Measurements from ENCODE around the gene NDUFB4.
"Not testable (repeated sequence)": the region's sequence is repeated elsewhere in the genome, so short reads cannot be mapped to it uniquely, and the experiment has no call there.

Gene NDUFB4

DNA sequence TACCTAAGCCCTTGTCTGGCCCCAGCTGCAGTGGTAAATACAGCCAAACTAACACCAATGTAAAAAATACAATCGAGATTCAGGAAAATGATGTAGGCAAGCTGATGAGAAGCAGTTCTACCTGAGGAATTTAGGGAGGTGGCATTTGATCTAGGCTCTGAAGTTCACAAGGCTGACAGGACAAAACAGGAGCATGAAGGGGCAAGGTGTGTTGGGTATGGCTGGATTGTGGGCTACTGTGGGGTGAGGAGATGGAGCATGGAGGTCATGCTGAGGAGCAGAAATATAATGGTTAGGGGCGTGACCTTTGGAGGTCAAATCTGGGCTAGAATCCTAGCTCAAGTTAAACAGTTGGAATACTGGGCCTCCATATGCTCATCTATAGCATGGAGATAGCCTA is 6.5 kb downstream of the NDUFB4 start:
- Mint-ChIP-seq H3K4me3 (no peak overlapping the region), H3K9me3 (no peaks in the 10 kb centered on the region), H3K27ac (peak overlapping the region; percentile 10), H3K27me3 (no peaks in the 10 kb centered on the region), H3K4me1 (no peaks in the 10 kb centered on the region), H3K36me3 (peaks cover 12 to 20% of the 10 kb centered on the region in 2 donors)
- no peak for ATAC-seq (replicated peaks)
- no peak for DNase-seq

DNA sequence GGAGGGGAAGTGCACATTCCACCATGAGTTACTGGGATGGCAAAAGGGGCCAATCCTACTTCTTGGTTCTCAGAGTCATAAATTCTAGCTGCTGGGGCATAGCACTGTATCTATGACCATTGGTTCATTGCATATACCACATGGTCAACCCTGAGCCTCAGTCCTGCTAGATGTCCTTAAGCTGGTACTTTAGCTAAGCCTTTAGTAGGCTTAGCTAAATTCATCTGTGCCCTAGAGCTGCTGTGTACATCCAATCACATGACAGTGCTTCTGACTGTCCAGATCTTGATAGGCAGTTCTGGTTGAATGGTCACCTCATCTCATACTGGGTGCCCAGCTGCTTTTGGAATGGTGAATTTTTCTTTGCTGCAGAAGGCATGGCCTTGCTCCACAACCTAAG is 8.2 kb downstream of the NDUFB4 start:
- Mint-ChIP-seq H3K27ac (no peak overlapping the region), H3K36me3 (peaks cover 12 to 20% of the 10 kb centered on the region in 2 donors), H3K4me3 (no peak overlapping the region), H3K4me1 (no peaks in the 10 kb centered on the region), H3K9me3 (no peaks in the 10 kb centered on the region), H3K27me3 (peaks cover 0 to under 1% of the 10 kb centered on the region in 2 donors)
- ATAC-seq (replicated peaks) (no peak), DNase-seq (no peak)

DNA sequence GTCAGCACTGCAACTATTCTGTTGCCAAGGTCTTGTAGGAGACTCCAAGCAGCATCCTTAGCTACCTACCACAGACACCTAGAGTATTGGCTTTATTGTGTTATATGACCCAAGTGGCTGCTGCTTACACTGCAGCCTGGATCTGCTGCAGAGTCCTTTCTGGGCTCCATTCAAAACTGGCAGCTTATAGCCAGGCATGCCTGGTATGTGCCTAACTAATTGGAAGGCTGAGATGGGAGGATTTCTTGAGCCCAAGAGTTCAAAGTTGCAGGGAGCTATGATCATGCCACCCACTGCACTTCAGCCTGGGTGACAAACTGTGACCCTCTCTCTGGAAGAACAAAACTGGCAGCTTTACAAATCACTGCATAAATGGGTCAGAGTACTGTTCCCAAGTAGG is 8.6 kb downstream of the NDUFB4 start:
- no peak for DNase-seq
- Mint-ChIP-seq H3K27me3 (peaks cover 4 to 5% of the 10 kb centered on the region in 2 donors), H3K27ac (no peak overlapping the region), H3K4me1 (no peaks in the 10 kb centered on the region), H3K9me3 (peaks cover 0 to 2% of the 10 kb centered on the region in 2 donors), H3K4me3 (no peak overlapping the region), H3K36me3 (peaks cover 12 to 20% of the 10 kb centered on the region in 2 donors)
- ATAC-seq (replicated peaks): no peak

DNA sequence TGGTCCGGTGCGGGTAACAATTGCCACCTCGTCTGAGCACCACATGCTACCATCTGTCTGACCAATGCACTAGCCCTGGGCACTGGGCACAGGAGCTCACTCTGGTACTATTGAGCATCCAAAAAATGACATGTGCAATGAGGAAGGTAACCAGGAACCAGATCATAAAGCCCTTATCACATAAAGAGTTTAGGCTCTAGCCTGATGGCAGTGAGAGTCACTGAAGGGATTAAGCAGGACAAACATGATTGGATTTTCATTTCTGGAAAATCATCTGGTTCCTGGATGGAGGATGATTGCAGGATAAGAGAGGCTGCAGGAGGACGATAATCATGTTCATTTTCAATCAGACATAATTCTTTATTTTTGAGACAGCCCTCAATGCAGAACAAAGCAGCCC is 12.4 kb downstream of the NDUFB4 start:
- ATAC-seq (replicated peaks): no peak
- H3K4me3 Mint-ChIP-seq: no peak overlapping the region
- no peak for DNase-seq
- peaks cover 9 to 23% of the 10 kb centered on the region in 2 donors for H3K27me3 Mint-ChIP-seq
- no peaks in the 10 kb centered on the region for H3K4me1 Mint-ChIP-seq
- no peak overlapping the region for H3K27ac Mint-ChIP-seq
- H3K36me3 Mint-ChIP-seq: no peaks in the 10 kb centered on the region
- peaks cover 2 to 3% of the 10 kb centered on the region in 2 donors for H3K9me3 Mint-ChIP-seq

DNA sequence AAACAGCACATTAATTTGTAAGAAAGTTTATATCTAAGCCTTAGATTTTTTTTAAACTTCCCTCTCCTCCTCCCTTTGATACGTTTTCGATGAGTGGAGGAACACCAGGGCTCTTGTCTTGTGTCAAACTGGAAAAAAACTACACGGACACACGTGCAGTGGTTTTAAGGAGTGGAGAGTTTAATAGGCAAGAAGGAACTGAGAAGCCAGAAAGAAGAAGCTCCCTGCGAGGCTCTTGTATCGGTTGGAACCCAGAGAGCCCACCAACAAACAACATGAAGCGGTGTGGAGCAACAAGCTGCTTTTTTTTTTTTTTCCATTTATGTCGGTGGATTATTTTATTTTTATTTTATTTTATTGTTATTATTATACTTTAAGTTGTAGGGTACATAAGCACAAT is 18.6 kb downstream of the NDUFB4 start:
- Mint-ChIP-seq H3K27ac (no peak overlapping the region), H3K9me3 (peaks cover 0 to 3% of the 10 kb centered on the region in 2 donors), H3K4me1 (no peaks in the 10 kb centered on the region), H3K36me3 (no peaks in the 10 kb centered on the region), H3K4me3 (no peak overlapping the region), H3K27me3 (peaks cover 14 to 28% of the 10 kb centered on the region in 2 donors)
- no peak for DNase-seq
- no peak for ATAC-seq (replicated peaks)

DNA sequence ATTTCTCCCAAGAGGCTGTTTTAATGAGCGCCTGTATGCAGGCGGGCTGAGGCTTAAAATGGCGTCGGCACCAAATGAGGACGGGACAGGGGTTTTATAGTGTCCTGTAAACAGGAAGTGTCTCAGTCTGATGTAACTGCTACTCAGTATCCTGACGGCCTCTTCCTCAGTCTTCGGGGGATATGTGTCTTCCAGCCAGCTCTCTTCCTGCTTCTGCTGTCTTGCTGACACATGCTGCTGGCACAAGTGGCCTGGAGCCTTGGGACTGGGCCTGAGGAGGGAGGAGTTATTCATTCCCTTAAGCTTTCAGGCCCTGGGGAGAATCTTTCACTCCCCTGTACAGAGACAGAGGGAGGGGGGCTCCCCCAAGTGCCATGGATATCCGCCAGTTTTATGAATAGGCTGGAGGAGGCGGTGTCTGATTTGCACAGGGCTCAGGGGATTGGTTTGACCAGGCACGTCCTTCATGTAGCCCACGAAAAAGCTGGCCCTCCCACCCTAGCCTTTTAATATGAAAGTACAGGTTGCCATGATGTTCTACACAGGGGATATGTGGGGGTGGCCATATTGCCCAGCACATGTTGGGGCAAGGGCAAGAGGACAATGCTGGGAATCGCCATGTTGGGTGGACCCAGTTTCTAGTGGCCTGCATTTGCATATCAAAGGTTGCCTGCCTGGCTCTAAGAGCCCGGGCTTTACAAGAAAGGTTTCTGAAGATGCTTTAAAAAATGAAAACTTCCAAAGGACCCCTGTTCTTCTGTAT is 19.9 kb downstream of the NDUFB4 start:
- H3K4me3 Mint-ChIP-seq: no peak overlapping the region
- no peaks in the 10 kb centered on the region for H3K4me1 Mint-ChIP-seq
- peaks cover 9 to 18% of the 10 kb centered on the region in 2 donors for H3K27me3 Mint-ChIP-seq
- ATAC-seq (replicated peaks): no peak
- H3K9me3 Mint-ChIP-seq: no peaks in the 10 kb centered on the region
- no peak overlapping the region for H3K27ac Mint-ChIP-seq
- DNase-seq: no peak
- no peaks in the 10 kb centered on the region for H3K36me3 Mint-ChIP-seq

DNA sequence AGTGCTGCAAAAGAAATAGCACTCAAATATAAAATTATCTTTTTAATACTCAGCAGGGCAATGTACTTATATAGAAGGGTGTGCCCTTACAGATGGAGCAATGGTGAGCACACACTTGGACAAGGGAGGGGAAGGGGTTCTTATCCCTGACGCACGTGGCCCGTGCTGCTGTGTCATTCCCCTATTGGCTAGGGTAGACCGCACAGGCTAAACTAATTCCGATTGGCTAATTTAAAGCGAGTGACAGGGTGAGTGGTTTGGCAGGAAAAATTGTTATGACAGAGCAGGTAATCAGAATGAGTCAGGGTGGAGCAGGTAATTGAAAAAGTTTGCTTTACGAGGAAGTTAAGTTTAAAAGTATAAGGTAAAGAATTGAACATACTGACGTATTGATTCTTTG is 20.6 kb downstream of the NDUFB4 start:
- H3K27ac Mint-ChIP-seq; H3K36me3 Mint-ChIP-seq; ATAC-seq (replicated peaks): not testable (repeated sequence)

DNA sequence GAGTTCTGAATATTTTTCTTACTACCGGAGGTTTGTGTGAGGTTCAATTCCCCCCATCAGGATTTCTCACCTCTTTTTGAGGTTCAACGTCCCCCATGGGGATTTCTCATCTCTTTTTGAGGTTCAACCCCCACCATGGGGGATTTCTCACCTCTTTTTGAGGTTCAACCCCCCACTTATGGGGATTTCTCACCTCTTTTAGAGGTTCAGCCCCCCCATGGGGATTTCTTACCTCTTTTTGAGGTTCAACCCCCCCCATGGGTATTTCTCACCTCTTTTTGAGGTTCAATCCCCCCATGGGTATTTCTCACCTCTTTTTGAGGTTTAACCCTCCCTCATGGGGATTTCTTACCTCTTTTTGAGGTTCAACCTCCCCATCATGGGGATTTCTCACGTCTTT is 26.3 kb downstream of the NDUFB4 start:
- ATAC-seq (replicated peaks) (no peak), DNase-seq (no peak)
- no peaks in the 10 kb centered on the region for H3K4me1 Mint-ChIP-seq
- H3K4me3 Mint-ChIP-seq: no peak overlapping the region
- peaks cover 23 to 30% of the 10 kb centered on the region in 2 donors for H3K9me3 Mint-ChIP-seq
- H3K36me3 Mint-ChIP-seq: peaks cover 2 to 11% of the 10 kb centered on the region in 2 donors
- H3K27me3 Mint-ChIP-seq: peaks cover 15 to 21% of the 10 kb centered on the region in 2 donors
- no peak overlapping the region for H3K27ac Mint-ChIP-seq

More for the DNA sequence above, 20.6 kb downstream of the NDUFB4 start:
- H3K9me3 Mint-ChIP-seq, H3K4me3 Mint-ChIP-seq, DNase-seq, H3K4me1 Mint-ChIP-seq: not testable (repeated sequence)
- peaks cover 12 to 20% of the 10 kb centered on the region in 2 donors for H3K27me3 Mint-ChIP-seq

DNA sequence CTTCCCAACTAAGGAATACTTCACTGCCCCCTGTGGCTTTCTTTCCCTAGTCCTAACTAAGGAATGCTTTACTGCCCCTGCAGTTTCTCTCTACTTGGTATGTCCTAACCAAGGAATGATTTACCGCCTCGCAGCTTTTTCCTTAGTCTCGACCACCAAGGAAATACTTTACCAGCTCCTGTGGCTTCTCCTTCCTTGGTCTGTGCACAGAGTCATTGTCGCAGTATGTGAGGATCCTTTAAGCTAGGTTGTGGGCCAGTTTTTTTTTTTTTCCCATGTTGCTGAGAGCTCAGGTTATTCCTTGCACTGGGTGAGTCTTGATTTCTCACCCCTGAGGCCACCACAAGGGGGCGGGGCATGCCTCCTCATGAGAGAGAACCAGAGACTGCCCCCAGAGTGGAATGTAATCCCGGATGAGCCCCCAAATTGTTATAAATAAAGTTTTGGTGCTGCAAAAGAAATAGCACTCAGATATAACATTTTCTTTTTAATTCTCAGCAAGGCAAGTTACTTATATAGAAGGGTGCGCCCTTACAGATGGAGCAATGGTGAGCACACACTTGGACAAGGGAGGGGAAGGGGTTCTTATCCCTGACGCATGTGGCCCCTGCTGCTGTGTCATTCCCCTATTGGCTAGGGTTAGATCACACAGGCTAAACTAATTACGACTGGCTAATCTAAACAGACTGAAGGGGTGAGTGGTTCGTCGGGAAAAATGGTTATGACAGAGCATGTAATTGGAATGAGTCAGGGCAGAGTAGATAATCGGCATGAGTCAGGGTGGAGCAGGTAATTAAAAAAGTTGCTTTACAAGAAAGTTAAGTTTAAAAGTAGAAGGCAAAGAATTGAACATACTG is 27.0 kb downstream of the NDUFB4 start:
- Mint-ChIP-seq H3K4me3 (no peak overlapping the region), H3K9me3 (peaks cover 23 to 30% of the 10 kb centered on the region in 2 donors), H3K27me3 (peaks cover 15 to 21% of the 10 kb centered on the region in 2 donors), H3K36me3 (peaks cover 2 to 11% of the 10 kb centered on the region in 2 donors), H3K4me1 (no peaks in the 10 kb centered on the region), H3K27ac (peak overlapping the region; percentile 16)
- ATAC-seq (replicated peaks) (no peak), DNase-seq (no peak)

DNA sequence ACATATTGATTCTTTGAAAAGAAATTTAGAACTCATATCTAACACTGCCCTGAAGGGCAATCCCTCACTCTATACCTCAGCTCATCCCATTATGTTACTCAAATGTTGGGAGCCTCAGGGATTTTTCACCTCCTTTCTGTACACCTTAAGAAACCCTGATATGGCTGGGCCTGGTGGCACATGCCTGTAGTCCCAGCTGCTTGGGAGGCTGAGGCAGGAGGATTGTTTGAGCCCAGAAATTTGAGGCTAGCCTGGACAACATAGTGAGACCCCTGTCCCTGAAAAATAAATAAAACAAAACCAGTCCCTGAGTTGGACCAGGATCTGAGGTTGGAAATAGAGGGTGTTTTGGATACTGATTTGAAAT is 27.6 kb downstream of the NDUFB4 start:
- Mint-ChIP-seq H3K4me3 (no peak overlapping the region), H3K27ac (no peak overlapping the region), H3K9me3 (peaks cover 23 to 30% of the 10 kb centered on the region in 2 donors), H3K27me3 (peaks cover 15 to 19% of the 10 kb centered on the region in 2 donors), H3K4me1 (no peaks in the 10 kb centered on the region), H3K36me3 (peaks cover 2 to 11% of the 10 kb centered on the region in 2 donors)
- no peak for DNase-seq
- no peak for ATAC-seq (replicated peaks)

DNA sequence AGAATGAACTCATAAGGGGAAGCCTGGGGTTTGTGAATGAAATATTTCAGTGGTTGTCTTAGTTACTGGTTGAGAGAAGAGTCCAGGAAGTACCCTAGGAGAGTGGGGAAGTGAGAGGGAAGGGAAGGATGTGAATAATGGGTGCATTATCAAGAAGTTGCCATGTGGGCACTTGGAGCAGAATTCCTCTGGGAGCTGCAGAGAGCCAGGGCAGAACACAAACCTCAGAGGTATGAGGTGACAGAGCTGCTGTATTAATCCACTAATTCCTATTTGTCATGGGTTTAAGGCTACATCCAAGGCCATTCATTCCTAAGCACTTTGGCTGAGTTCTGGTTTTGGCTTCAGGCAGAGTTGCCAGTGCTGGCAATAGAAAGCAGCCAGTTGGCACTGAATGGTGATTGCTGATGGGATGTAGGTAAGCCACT is 29.0 kb downstream of the NDUFB4 start:
- peaks cover 19 to 24% of the 10 kb centered on the region in 2 donors for H3K27me3 Mint-ChIP-seq
- no peak overlapping the region for H3K27ac Mint-ChIP-seq
- peaks cover 2 to 11% of the 10 kb centered on the region in 2 donors for H3K36me3 Mint-ChIP-seq
- peaks cover 27 to 30% of the 10 kb centered on the region in 2 donors for H3K9me3 Mint-ChIP-seq
- DNase-seq: no peak
- no peak overlapping the region for H3K4me3 Mint-ChIP-seq
- no peaks in the 10 kb centered on the region for H3K4me1 Mint-ChIP-seq
- ATAC-seq (replicated peaks): no peak

DNA sequence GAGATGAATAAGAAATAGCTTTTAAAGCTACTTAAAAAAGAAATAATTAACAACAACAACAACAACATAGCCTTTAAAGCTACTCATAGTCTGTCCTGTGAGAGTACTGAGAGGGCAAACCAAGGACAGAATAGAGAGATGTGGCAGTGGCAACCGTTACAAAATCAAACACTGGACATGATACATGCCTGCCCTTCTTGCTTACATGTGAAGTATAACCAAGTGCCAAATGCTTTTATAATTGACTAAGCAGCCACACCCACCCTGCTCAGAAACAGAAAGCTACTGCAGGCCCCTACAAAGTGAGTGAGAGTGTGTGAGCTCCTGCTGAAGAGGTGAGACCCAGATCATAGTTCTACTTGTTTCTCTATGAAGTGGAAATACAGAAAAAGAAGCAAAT is 38.4 kb downstream of the NDUFB4 start:
- Mint-ChIP-seq H3K36me3 (no peaks in the 10 kb centered on the region), H3K27ac (no peak overlapping the region), H3K4me3 (no peak overlapping the region), H3K27me3 (peaks cover 8 to 10% of the 10 kb centered on the region in 2 donors), H3K9me3 (peaks cover 8 to 10% of the 10 kb centered on the region in 2 donors), H3K4me1 (no peaks in the 10 kb centered on the region)
- no peak for DNase-seq
- no peak for ATAC-seq (replicated peaks)

DNA sequence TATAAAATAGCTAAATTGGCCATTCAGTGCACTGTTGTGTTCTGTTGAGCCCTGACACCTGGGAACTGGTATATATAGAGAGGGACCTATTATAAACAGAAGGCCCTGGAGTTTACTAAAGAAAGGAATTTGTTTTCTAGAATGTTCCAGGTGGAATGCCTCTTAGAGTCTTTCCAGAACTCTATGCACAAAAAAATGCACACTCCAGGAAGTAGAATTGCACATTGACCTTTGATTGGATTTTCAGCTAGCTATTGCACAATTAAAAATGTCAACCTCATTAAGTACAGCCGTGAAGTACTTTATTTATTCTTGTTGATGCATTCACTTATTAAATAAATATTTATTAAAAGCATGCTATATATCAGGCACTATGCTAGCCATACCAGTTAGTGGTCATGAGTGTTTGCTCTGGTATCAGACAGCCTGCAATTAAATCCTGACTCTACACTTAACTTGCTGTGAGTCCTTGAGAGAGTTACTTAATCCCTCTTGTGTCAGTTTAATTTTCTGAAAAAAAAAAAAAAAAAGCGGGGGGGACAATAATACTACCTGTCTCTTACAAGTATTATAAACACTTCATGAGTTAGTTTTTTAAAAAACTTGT is 40.8 kb downstream of the NDUFB4 start:
- Mint-ChIP-seq H3K27ac (no peak overlapping the region), H3K4me1 (no peaks in the 10 kb centered on the region), H3K4me3 (no peak overlapping the region), H3K9me3 (peaks cover 3 to 4% of the 10 kb centered on the region in 2 donors), H3K36me3 (no peaks in the 10 kb centered on the region), H3K27me3 (peaks cover 0 to 5% of the 10 kb centered on the region in 2 donors)
- DNase-seq (no peak), ATAC-seq (replicated peaks) (no peak)

DNA sequence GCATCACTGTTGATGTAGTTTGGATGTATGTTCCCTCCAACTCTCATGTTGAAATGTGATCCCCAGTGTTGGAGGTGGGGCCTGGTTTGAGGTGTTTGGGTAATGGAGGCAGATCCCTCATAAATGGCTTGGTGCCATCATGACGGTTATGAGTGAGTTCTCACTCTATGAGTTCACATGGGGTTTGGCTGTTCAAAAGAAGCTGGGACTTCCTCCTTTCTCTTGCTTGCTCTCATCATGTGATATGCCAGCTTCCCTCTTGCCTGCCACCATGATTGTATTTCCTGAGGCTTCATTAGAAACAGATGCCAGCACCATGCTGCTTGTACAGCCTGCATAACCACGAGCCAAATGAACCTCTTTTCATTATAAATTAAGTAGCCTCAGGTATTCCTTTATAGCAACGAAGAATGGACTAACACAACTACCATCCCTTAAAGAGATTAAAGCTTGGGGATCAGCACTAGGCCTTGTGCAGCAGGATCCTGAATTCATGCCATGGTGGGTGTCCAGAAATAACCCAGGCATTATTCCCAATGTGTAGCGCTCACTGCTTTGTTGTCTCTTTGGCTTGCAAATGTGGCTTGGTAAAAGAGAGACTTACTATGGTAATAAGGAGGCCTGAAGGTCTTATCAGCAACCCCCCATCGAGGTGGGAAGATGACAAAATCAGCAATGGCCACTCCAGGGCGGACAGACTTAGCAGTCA is 41.9 kb downstream of the NDUFB4 start:
- DNase-seq (no peak), ATAC-seq (replicated peaks) (no peak)
- H3K36me3 Mint-ChIP-seq: no peaks in the 10 kb centered on the region
- H3K4me1 Mint-ChIP-seq: peaks cover 0 to 4% of the 10 kb centered on the region in 2 donors
- H3K27ac Mint-ChIP-seq: no peak overlapping the region
- H3K27me3 Mint-ChIP-seq: peaks cover 0 to 5% of the 10 kb centered on the region in 2 donors
- no peak overlapping the region for H3K4me3 Mint-ChIP-seq
- H3K9me3 Mint-ChIP-seq: peaks cover 3 to 4% of the 10 kb centered on the region in 2 donors

Data from stimulated activated naive B cell treated with anti-CD40 and anti-IgM and Interleukin-4, amounts not matched to agents 10 μg/mL and 1 μg/mL and 100 μg/mL, for 72 hours (primary cell).